Lung microvascular endothelial cell (primary cell): Measurements from ENCODE around the gene GPHN. TPM values are rescaled to one million over a fixed set of nuclear protein-coding genes. Genes with fewer than 3 reads are reported as not detected.
"Not testable (repeated sequence)": the region's sequence is repeated elsewhere in the genome, so short reads cannot be mapped to it uniquely, and the experiment has no call there.

ENCODE experiments used
- DNase-seq, 2 donors: peaks; one replicate each; pipeline versions ENCODE4 v3.0.0 to v3.0.0-alpha.2; 2010; ENCODE audit warnings: low read depth in 2 of 2
- total RNA-seq: library from RNA; depleted of rRNA; stranded (reverse); fragments of >200 nt; gene quantifications from 2 replicates; pipeline ENCODE4 v1.2.1, GENCODE V29; 2014

GPHN gene
- total RNA-seq, 1 donor from 2014 or later, result 7.1 TPM

DNA sequence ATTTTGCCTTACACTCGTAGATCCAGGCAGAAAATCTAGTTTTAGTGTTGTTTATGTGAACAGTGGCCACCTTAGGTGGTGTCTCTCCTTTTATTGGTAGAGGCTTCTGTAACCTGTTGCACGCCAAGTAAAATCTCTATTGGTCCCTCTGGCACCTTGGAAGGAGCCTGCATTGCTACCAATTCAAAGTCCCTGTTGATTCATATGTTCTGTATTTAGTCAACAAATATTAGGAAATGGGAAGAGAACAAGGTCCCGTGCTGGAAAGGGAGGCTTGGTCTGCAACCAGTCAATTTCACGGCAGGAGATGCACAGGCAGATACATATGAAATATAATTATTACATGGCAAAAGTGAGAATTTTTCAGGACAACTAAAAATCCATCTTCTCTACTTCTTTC lies 6.4 kb upstream of the GPHN start:
- no peak for DNase-seq

DNA sequence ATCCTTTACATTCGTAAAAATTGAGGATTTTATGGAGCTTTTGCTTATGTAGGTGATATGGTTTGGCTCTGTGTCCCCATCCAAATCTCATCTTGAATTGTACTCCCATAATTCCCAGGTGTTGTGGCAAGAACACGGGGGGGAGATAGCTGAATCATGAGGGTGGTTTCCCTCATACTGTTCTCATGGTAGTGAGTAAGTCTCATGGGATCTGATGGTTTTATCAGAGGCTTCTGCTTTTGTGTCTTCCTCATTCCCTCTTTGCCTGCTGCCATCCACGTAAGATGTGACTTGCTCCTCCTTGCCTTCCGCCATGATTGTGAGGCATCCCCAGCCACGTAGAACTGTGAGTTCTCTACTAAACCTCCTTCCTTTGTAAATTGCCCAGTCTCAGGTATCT lies 5.1 kb upstream of the GPHN start:
- not testable (repeated sequence) for DNase-seq

- peak in 1 of 2 donors; percentile 60 for DNase-seq
Observed at GRCh38 chr14:66503532-66503931, 4.4 kb upstream of the GPHN start.

GRCh38 chr14:66507181-66507721 lies 696 bp upstream of the GPHN start:
- no peak for DNase-seq

GRCh38 chr14:66508547-66508845 lies 549 bp downstream of the GPHN start:
- no peak for DNase-seq

DNA sequence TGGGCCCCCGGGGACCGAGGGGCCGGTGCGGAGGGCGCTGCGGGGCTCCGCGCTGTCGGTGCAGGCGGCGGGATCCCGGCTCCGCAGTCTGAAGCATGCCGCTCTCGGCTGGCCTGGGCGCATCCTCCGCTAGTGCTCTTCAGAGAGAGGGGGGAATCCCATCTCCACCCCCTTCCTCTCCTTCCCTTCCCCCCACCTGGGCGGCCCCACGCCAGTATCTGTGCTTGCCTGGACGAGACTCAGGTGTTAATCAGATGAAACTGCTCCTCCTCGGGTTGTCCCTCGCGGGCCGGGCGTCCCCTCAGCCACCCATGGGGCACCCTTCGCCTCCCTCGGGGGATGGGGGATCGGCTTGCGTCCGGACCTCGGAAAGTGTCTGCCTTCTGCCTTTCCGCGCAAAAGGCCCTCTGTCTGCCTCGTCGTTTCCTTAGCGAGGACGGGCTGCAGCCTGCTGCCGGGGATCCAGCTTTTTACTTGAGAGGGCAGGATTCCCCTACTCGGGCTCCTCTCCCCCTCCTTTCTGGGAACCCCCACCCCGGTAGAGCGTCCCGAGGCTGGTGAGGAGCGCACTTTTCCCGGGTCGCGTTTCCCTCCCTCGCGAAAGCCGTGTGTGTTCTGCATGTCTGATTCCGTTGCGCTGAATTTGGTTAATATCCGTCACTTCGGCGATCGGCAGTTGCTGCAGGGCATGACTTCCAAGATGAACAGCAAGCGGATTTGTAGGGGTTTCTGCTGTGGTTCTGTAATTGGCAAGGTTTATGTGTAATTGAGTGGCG lies 1.1 kb downstream of the GPHN start:
- DNase-seq, result peak; percentile 29 to 36

DNA sequence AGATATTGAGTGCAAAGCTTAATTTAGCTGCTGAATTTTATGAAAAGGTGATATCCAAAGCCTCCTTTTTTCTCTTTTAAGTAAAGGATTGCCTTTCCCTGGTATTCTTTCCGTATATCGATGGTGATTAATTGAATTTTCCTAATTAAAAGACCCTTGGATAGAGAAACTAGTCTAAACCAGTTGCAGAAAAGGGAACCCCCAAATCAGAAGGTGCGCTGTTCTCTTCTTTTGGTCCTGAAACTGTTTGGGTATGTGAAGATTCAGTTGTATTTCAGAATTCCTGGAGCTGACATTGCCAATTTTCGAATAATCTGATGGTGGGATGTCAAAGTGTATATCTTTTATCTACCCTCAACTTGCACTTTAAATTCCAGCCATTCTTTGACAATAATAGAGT lies 1.9 kb downstream of the GPHN start:
- DNase-seq, result peak in 1 of 2 donors; percentile 7

GRCh38 chr14:66511849-66512248 lies 3.9 kb downstream of the GPHN start:
- no peak for DNase-seq

DNA sequence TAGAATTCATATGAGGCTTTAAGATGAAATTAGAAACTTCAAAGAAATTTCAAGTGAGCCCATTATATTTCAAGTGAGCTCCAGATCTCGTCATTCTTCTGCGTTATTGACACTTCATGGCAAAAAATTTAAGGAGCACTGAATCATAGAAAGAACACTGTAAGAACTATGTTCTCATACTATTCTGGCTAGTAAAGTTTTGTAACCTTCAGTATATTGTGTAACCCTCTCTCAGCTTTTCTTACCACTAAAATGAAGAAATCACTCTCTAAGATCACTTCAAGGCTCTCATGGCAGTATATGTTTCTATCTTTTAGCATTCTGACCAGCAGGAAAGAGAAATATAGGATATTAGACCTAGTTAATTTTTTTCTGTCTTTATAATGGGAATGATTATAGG lies 6.3 kb downstream of the GPHN start:
- no peak for DNase-seq

DNA sequence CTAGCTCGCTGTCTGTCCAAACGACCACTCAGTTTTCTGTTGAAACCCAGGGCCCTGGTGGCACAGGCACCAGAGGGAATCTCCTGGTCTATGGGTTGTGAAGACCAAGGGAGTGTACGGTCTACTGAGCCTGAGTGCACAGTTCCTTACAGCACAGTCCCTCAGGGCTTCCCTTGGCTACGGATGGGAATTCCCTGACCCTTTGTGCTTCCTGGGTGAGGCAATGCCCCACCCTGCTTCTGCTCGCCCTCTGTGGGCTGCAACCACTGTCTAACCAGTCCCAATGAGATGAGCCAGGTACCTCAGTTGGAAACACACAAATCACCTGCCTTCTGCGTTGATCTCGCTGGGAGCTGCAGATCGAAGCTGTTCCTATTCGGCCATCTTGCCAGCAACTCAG lies 22.6 kb downstream of the GPHN start:
- DNase-seq, result no peak

GRCh38 chr14:66539034-66539433 lies 31.1 kb downstream of the GPHN start:
- no peak for DNase-seq

DNA sequence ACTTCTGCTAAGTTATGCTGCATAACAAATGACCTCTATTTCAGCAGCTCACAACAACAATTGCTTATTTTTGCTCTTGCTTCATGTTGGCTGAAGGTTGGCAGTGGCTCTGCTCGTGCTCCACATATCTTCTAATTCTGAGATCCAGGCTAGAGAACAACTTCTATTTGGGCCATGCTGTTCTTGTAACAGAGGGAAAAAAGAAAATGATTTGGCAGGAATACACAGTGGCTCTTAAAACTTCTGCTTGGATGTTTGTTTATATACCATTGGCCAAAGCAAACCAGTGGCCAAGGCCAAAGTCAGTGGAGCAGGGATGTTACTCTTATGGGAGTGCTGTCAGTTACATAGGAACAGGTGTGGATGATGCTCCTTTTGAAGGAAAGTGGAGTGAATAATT lies 32.1 kb downstream of the GPHN start:
- no peak for DNase-seq

DNA sequence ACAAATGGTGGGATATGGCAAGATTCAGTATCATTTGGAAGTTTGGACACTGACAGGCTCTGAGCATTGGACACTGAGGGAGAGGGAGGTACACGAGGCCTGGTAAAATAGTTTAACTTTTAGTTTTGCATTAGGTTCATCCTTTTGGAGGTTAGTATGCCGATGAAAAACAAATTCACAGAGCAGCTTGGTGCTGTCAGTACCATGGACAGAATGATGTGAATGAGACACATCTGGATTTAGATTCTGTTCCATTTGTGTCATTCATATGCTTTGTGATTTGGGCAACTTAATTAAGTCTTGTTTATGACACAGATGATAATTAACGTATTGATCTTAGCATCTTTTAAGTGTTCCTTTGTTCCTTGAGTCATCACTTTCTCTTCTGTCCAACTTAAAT lies 33.7 kb downstream of the GPHN start:
- no peak for DNase-seq

- DNase-seq, result no peak
Observed at GRCh38 chr14:66543996-66544395, 36.0 kb downstream of the GPHN start.

DNA sequence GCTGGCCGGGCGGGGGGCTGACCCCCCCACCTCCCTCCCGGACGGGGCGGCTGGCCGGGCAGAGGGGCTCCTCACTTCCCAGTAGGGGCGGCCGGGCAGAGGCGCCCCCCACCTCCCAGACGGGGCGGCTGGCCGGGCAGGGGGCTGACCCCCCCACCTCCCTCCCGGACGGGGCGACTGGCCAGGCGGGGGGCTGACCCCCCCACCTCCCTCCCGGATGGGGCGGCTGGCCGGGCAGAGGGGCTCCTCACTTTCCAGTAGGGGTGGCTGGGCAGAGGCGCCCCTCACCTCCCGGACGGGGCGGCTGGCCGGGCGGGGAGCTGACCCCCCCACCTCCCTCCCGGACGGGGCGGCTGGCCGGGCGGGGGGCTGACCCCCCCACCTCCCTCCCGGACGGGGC lies 37.2 kb downstream of the GPHN start:
- not testable (repeated sequence) for DNase-seq

DNA sequence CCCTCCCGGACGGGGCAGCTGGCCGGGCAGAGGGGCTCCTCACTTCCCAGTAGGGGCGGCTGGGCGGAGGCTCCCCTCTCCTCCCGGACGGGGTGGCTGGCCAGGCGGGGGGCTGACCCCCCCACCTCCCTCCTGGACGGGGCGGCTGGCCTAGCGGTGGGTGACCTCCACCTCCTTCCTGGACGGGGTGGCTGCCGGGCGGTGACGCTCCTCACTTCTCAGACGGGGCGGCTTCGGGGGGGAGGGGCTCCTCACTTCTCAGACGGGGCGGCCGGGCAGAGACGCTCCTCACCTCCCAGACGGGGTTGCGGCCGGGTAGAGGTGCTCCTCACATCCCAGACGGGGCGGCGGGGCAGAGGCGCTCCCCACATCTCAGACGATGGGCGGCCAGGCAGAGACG lies 37.8 kb downstream of the GPHN start:
- DNase-seq, result not testable (repeated sequence)

- DNase-seq, result no peak
Observed at GRCh38 chr14:66563731-66564130, 55.8 kb downstream of the GPHN start.

- peak; percentile 6 to 61 for DNase-seq
Observed at GRCh38 chr14:66568220-66568619, 60.3 kb downstream of the GPHN start.

GRCh38 chr14:66572826-66573225 lies 64.9 kb downstream of the GPHN start:
- no peak for DNase-seq

DNA sequence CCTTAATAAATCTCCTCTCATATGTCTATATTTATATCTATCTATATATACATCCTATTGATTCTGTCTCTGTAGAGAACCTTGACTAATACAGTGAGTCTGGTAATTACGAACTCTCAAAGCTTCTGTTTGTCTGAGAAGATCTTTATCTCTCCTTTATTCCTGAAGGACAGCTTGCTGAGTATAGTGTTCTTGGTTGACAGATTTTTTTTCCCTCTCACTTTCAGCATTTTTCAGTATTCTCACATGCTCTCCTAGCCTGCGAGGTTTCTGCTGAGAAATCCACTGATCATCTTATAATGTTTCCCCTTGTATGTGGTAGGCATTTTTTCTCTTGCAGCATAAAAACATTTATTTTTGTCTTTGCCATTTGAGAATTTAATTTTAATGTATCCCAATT lies 67.1 kb downstream of the GPHN start:
- DNase-seq, result no peak

DNA sequence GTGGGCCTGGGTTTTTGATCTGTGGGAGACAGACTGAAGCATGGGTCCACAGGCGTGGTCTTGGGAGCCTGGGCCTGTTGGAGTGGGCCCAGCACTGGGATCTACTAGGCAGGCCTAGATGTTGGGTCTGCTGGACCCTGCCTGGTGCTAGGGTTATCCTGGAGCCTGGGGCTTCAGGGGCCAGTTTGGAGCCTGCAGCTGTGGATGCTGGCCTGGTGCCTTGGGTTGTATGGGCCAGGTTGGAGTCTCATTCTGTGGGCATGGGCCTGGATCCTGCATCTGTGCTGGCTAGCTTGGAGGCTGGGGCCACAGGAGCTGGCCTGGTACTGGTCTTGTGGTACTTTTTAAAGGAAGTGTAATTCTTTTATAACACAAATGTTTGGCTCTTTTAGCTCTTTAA lies 68.0 kb downstream of the GPHN start:
- no peak for DNase-seq

- not testable (repeated sequence) for DNase-seq
Observed at GRCh38 chr14:66587753-66588152, 79.8 kb downstream of the GPHN start.

GRCh38 chr14:66595394-66595793 lies 87.4 kb downstream of the GPHN start:
- DNase-seq, result no peak
